Stimulated activated naive B cell treated with anti-CD40 and anti-IgM and Interleukin-4, amounts not matched to agents 10 μg/mL and 1 μg/mL and 100 μg/mL, for 72 hours (primary cell): ENCODE measurements around the gene DOCK3.

ENCODE experiments used
- ATAC-seq, 2 donors: fragments of 150-1000 bp; cut with Tn5 transposase; replicated peaks; 2 replicates each; pipeline ENCODE4 v1.10.0; 2021; ENCODE audit warnings: moderate library complexity in 1 of 2
- DNase-seq: peaks from one replicate; pipeline ENCODE4 v3.0.0; 2021
- H3K27ac Mint-ChIP-seq: one replicate; pipeline ENCODE4 v1.8.0; 2022; ENCODE audit warnings: mild to moderate bottlenecking, mixed read lengths
- H3K27me3 Mint-ChIP-seq, 2 donors: one replicate each; pipeline ENCODE4 v1.8.0; 2022; ENCODE audit warnings: mixed read lengths in 2 of 2
- H3K36me3 Mint-ChIP-seq, 2 donors: one replicate each; pipeline ENCODE4 v1.8.0; 2022; ENCODE audit warnings: mixed read lengths in 2 of 2, mild to moderate bottlenecking in 1 of 2
- H3K4me1 Mint-ChIP-seq, 2 donors: one replicate each; pipeline ENCODE4 v1.8.0; 2022; ENCODE audit warnings: mixed read lengths in 2 of 2, mild to moderate bottlenecking in 1 of 2
- H3K4me3 Mint-ChIP-seq, 2 donors: one replicate each; pipeline ENCODE4 v1.8.0; 2022; ENCODE audit warnings: mild to moderate bottlenecking in 2 of 2, mixed read lengths in 2 of 2, moderate library complexity in 1 of 2
- H3K9me3 Mint-ChIP-seq, 2 donors: one replicate each; pipeline ENCODE4 v1.8.0; 2022; ENCODE audit warnings: mixed read lengths in 2 of 2, mild to moderate bottlenecking in 1 of 2

Gene DOCK3

GRCh38 chr3:51392355-51393133, 717.8 kb downstream of the DOCK3 start:
- Mint-ChIP-seq H3K4me3 (peak overlapping the region; percentile 86 to 87), H3K27me3 (no peaks in the 10 kb centered on the region), H3K9me3 (no peaks in the 10 kb centered on the region), H3K4me1 (peaks cover 52 to 79% of the 10 kb centered on the region in 2 donors), H3K27ac (peak overlapping the region; percentile 93), H3K36me3 (peaks cover 37 to 64% of the 10 kb centered on the region in 2 donors)
- no peak for DNase-seq
- no peak for ATAC-seq

- Mint-ChIP-seq H3K27ac (peak overlapping the region; percentile 93), H3K4me3 (peak overlapping the region; percentile 40 to 87), H3K4me1 (peaks cover 47 to 73% of the 10 kb centered on the region in 2 donors), H3K27me3 (no peaks in the 10 kb centered on the region), H3K9me3 (no peaks in the 10 kb centered on the region), H3K36me3 (peaks cover 33 to 59% of the 10 kb centered on the region in 2 donors)
- DNase-seq: no peak
- ATAC-seq: no peak
Observed at GRCh38 chr3:51393134-51393495, 718.4 kb downstream of the DOCK3 start.

- no peaks in the 10 kb centered on the region for H3K9me3 Mint-ChIP-seq
- DNase-seq (no peak), ATAC-seq (no peak)
- peak overlapping the region; percentile 93 for H3K27ac Mint-ChIP-seq
- H3K4me1 Mint-ChIP-seq: peaks cover 44 to 69% of the 10 kb centered on the region in 2 donors
- H3K27me3 Mint-ChIP-seq: no peaks in the 10 kb centered on the region
- H3K36me3 Mint-ChIP-seq: peaks cover 32 to 56% of the 10 kb centered on the region in 2 donors
- peak overlapping the region in 1 of 2 donors; percentile 59 for H3K4me3 Mint-ChIP-seq
Observed at GRCh38 chr3:51393564-51393963, 718.8 kb downstream of the DOCK3 start.

- Mint-ChIP-seq H3K9me3 (no peaks in the 10 kb centered on the region), H3K36me3 (peaks cover 26 to 46% of the 10 kb centered on the region in 2 donors), H3K27me3 (no peaks in the 10 kb centered on the region), H3K27ac (peak overlapping the region; percentile 89), H3K4me1 (peaks cover 39 to 59% of the 10 kb centered on the region in 2 donors), H3K4me3 (peak overlapping the region; percentile 37 to 46)
- ATAC-seq (no peak), DNase-seq (no peak)
Observed at GRCh38 chr3:51394541-51394940, 719.8 kb downstream of the DOCK3 start.

- Mint-ChIP-seq H3K36me3 (peaks cover 24 to 49% of the 10 kb centered on the region in 2 donors), H3K9me3 (no peaks in the 10 kb centered on the region), H3K4me3 (no peak overlapping the region), H3K4me1 (peaks cover 33 to 48% of the 10 kb centered on the region in 2 donors), H3K27me3 (no peaks in the 10 kb centered on the region), H3K27ac (peak overlapping the region; percentile 89)
- DNase-seq: no peak
- ATAC-seq: no peak
Observed at GRCh38 chr3:51395493-51396213, 720.9 kb downstream of the DOCK3 start.

GRCh38 chr3:51396401-51396800, 721.7 kb downstream of the DOCK3 start:
- peaks cover 31 to 44% of the 10 kb centered on the region in 2 donors for H3K4me1 Mint-ChIP-seq
- H3K27me3 Mint-ChIP-seq: no peaks in the 10 kb centered on the region
- H3K4me3 Mint-ChIP-seq: no peak overlapping the region
- DNase-seq (no peak), ATAC-seq (no peak)
- H3K9me3 Mint-ChIP-seq: no peaks in the 10 kb centered on the region
- peaks cover 24 to 48% of the 10 kb centered on the region in 2 donors for H3K36me3 Mint-ChIP-seq
- peak overlapping the region; percentile 87 for H3K27ac Mint-ChIP-seq

- Mint-ChIP-seq H3K36me3 (peaks cover 22 to 57% of the 10 kb centered on the region in 2 donors), H3K27ac (peak overlapping the region; percentile 68)
Observed at GRCh38 chr3:51397392-51397791, 722.7 kb downstream of the DOCK3 start.

GRCh38 chr3:51398595-51399310, 724.0 kb downstream of the DOCK3 start:
- ATAC-seq (no peak), DNase-seq (no peak)
- Mint-ChIP-seq H3K36me3 (peaks cover 24 to 57% of the 10 kb centered on the region in 2 donors), H3K4me3 (no peak overlapping the region), H3K4me1 (peaks cover 25 to 32% of the 10 kb centered on the region in 2 donors), H3K9me3 (no peaks in the 10 kb centered on the region), H3K27me3 (no peaks in the 10 kb centered on the region), H3K27ac (no peak overlapping the region)

More at GRCh38 chr3:51397392-51397791, 722.7 kb downstream of the DOCK3 start:
- H3K4me1 Mint-ChIP-seq: peaks cover 29 to 44% of the 10 kb centered on the region in 2 donors
- H3K9me3 Mint-ChIP-seq: no peaks in the 10 kb centered on the region
- no peaks in the 10 kb centered on the region for H3K27me3 Mint-ChIP-seq
- no peak for DNase-seq
- ATAC-seq: no peak
- no peak overlapping the region for H3K4me3 Mint-ChIP-seq

- H3K36me3 Mint-ChIP-seq: peaks cover 16 to 47% of the 10 kb centered on the region in 2 donors
- peaks cover 11 to 18% of the 10 kb centered on the region in 2 donors for H3K4me1 Mint-ChIP-seq
- no peak for ATAC-seq
- H3K9me3 Mint-ChIP-seq: no peaks in the 10 kb centered on the region
- peak overlapping the region; percentile 16 for H3K27ac Mint-ChIP-seq
- DNase-seq: no peak
- H3K4me3 Mint-ChIP-seq: no peak overlapping the region
- no peaks in the 10 kb centered on the region for H3K27me3 Mint-ChIP-seq
Observed at GRCh38 chr3:51400166-51400565, 725.4 kb downstream of the DOCK3 start.

- ATAC-seq: no peak
- peaks cover 19 to 44% of the 10 kb centered on the region in 2 donors for H3K36me3 Mint-ChIP-seq
- H3K27ac Mint-ChIP-seq: no peak overlapping the region
- H3K4me1 Mint-ChIP-seq: peaks cover 2 to 4% of the 10 kb centered on the region in 2 donors
- H3K27me3 Mint-ChIP-seq: no peaks in the 10 kb centered on the region
- no peak for DNase-seq
- H3K9me3 Mint-ChIP-seq: no peaks in the 10 kb centered on the region
- H3K4me3 Mint-ChIP-seq: no peak overlapping the region
Observed at GRCh38 chr3:51401735-51402134, 727.0 kb downstream of the DOCK3 start.

- DNase-seq (no peak), ATAC-seq (no peak)
- Mint-ChIP-seq H3K27ac (peak overlapping the region; percentile 62), H3K4me3 (no peak overlapping the region), H3K36me3 (peaks cover 20 to 44% of the 10 kb centered on the region in 2 donors), H3K4me1 (peaks cover 1 to 6% of the 10 kb centered on the region in 2 donors), H3K27me3 (no peaks in the 10 kb centered on the region), H3K9me3 (no peaks in the 10 kb centered on the region)
Observed at GRCh38 chr3:51403675-51404074, 728.9 kb downstream of the DOCK3 start.

GRCh38 chr3:51408021-51408420, 733.3 kb downstream of the DOCK3 start:
- Mint-ChIP-seq H3K36me3 (peaks cover 25 to 50% of the 10 kb centered on the region in 2 donors), H3K4me1 (peaks cover 5 to 6% of the 10 kb centered on the region in 2 donors), H3K27ac (peak overlapping the region; percentile 22), H3K27me3 (no peaks in the 10 kb centered on the region), H3K4me3 (no peak overlapping the region), H3K9me3 (no peaks in the 10 kb centered on the region)
- DNase-seq: no peak
- ATAC-seq: no peak

GRCh38 chr3:51408813-51409212, 734.1 kb downstream of the DOCK3 start:
- H3K4me1 Mint-ChIP-seq: peaks cover 2 to 6% of the 10 kb centered on the region in 2 donors
- no peaks in the 10 kb centered on the region for H3K27me3 Mint-ChIP-seq
- no peak for ATAC-seq
- no peaks in the 10 kb centered on the region for H3K9me3 Mint-ChIP-seq
- DNase-seq: no peak
- H3K36me3 Mint-ChIP-seq: peaks cover 24 to 49% of the 10 kb centered on the region in 2 donors
- no peak overlapping the region for H3K27ac Mint-ChIP-seq
- no peak overlapping the region for H3K4me3 Mint-ChIP-seq

- DNase-seq (no peak), ATAC-seq (no peak)
- peaks cover 0 to 2% of the 10 kb centered on the region in 2 donors for H3K4me1 Mint-ChIP-seq
- peak overlapping the region; percentile 3 for H3K27ac Mint-ChIP-seq
- peaks cover 33 to 39% of the 10 kb centered on the region in 2 donors for H3K36me3 Mint-ChIP-seq
- no peaks in the 10 kb centered on the region for H3K9me3 Mint-ChIP-seq
- no peaks in the 10 kb centered on the region for H3K27me3 Mint-ChIP-seq
- H3K4me3 Mint-ChIP-seq: no peak overlapping the region
Observed at GRCh38 chr3:51422211-51422610, 747.5 kb downstream of the DOCK3 start.
